ENCODE data around the gene HBA1. TPM values are rescaled to one million over a fixed set of nuclear protein-coding genes. Genes with fewer than 3 reads are reported as not detected.
"Not testable (repeated sequence)": the region's sequence is repeated elsewhere in the genome, so short reads cannot be mapped to it uniquely, and the experiment has no call there.

The HBA1 gene
- total and polyA plus RNA-seq, 8 donors = 0.85 to 51.7 (median 3.4) TPM

- WGBS, 2 donors = 29 to 37% methylated on average over 8 of the region's 8 CpGs
- DNase-seq (no peak), FAIRE-seq (no peak), ATAC-seq (no peak)
- Histone ChIP-seq H3K9me3 (no peaks in the 10 kb centered on the region), H3K4me1 (peaks cover 0 to under 1% (median 0%) of the 10 kb centered on the region in 3 donors), H3K27me3 (peaks cover 3 to 38% (median 14%) of the 10 kb centered on the region in 4 donors), H3K27ac (no peak overlapping the region), H3K36me3 (no peaks in the 10 kb centered on the region), H3K4me3 (no peak overlapping the region)
- intact Hi-C loops (cut with DNase I) = no loop called here
- no peak for TF ChIP-seq CTCF (IDR thresholded peaks at IDR 0.05)
Observed at GRCh38 chr16:175011-175949, 1.2 kb upstream of the HBA1 start.

GRCh38 chr16:176006-176405 lies 474 bp upstream of the HBA1 start:
- H3K4me3 ChIP-seq; intact Hi-C loops (cut with DNase I); H3K36me3 ChIP-seq; DNase-seq; H3K9me3 ChIP-seq; FAIRE-seq; H3K27ac ChIP-seq; H3K4me1 ChIP-seq; ATAC-seq: not testable (repeated sequence)
- peaks cover 3 to 36% (median 14%) of the 10 kb centered on the region in 4 donors for H3K27me3 ChIP-seq
- 1% methylated on average over 20 to 27 of the region's 39 CpGs for WGBS, 2 donors

- Histone ChIP-seq H3K27me3 (peaks cover 3 to 28% (median 12%) of the 10 kb centered on the region in 4 donors), H3K4me1 (peaks cover 10 to 14% (median 10%) of the 10 kb centered on the region in 3 donors), H3K27ac (no peak overlapping the region), H3K4me3 (no peak overlapping the region), H3K36me3 (no peaks in the 10 kb centered on the region), H3K9me3 (no peaks in the 10 kb centered on the region)
- DNase-seq = no peak
- 5 to 6% methylated on average over 13 of the region's 13 CpGs for WGBS, 2 donors
- no peak for ATAC-seq
- intact Hi-C loops (cut with DNase I) = no loop called here
- TF ChIP-seq CTCF (IDR thresholded peaks at IDR 0.05) = no peak
- no peak for FAIRE-seq
Observed at GRCh38 chr16:177394-177822, 928 bp downstream of the HBA1 start.

- no peaks in the 10 kb centered on the region for H3K9me3 ChIP-seq
- no peaks in the 10 kb centered on the region for H3K36me3 ChIP-seq
- DNase-seq (no peak), ATAC-seq (no peak), FAIRE-seq (no peak)
- TF ChIP-seq CTCF (IDR thresholded peaks at IDR 0.05) = no peak
- H3K4me3 ChIP-seq = no peak overlapping the region
- intact Hi-C loops (cut with DNase I) = no loop called here
- H3K27ac ChIP-seq = no peak overlapping the region
- peaks cover 3 to 28% (median 12%) of the 10 kb centered on the region in 4 donors for H3K27me3 ChIP-seq
- peaks cover 10 to 14% (median 10%) of the 10 kb centered on the region in 3 donors for H3K4me1 ChIP-seq
- WGBS, 2 donors = 46 to 58% methylated on average over 11 of the region's 11 CpGs
Observed at GRCh38 chr16:177981-178667, 1.6 kb downstream of the HBA1 start.

- no peaks in the 10 kb centered on the region for H3K9me3 ChIP-seq
- no peak for TF ChIP-seq CTCF (IDR thresholded peaks at IDR 0.05)
- H3K36me3 ChIP-seq = no peaks in the 10 kb centered on the region
- H3K4me1 ChIP-seq = peaks cover 10 to 14% (median 10%) of the 10 kb centered on the region in 3 donors
- intact Hi-C loops (cut with DNase I) = no loop called here
- no peak for FAIRE-seq
- 70 to 84% methylated on average over 11 of the region's 11 CpGs for WGBS, 2 donors
- no peak overlapping the region for H3K27ac ChIP-seq
- H3K27me3 ChIP-seq = peaks cover 3 to 28% (median 12%) of the 10 kb centered on the region in 4 donors
- no peak for DNase-seq
- no peak for ATAC-seq
- H3K4me3 ChIP-seq = no peak overlapping the region
Observed at GRCh38 chr16:178668-179015, 2.2 kb downstream of the HBA1 start.
